OCI-LY7 (cell line): Measurements from ENCODE around the gene DISC1. TPM values are rescaled to one million over a fixed set of nuclear protein-coding genes. Genes with fewer than 3 reads are reported as not detected.

ENCODE experiments used
- BruUV-seq: library from RNA; stranded (reverse); fragments of 400-500 nt; replicated peaks from 2 replicates; lab custom pipeline; 2021; lab: Mats Ljungman, UMichigan
- CTCF ChIA-PET: fragments of 300-600 bp; sonication (Branson Sonifier 250); formaldehyde crosslinking; loops from one replicate; lab custom pipeline; 2022; ENCODE audit warnings: antibody characterized with exemption; ENCODE audit not compliant: unreplicated experiment; lab: Charles Lee
- POLR2A ChIA-PET: fragments of 300-600 bp; sonication (Branson Sonifier 250); formaldehyde crosslinking; loops from one replicate; lab custom pipeline; 2022; ENCODE audit warnings: antibody characterized with exemption; lab: Charles Lee
- DNase-seq: peaks from one replicate; pipeline ENCODE4 v3.0.0-alpha.2; 2015; ENCODE audit warnings: low spot score
- H2AFZ ChIP-seq: fragments of 200-600 bp; sonication (generic), shearing (Covaris generic); 2 replicates; pipeline ENCODE4 v1.6.1; 2014; ENCODE audit warnings: mild to moderate bottlenecking, antibody characterized with exemption, low read length, moderate library complexity
- H3K27ac ChIP-seq: fragments of 200-600 bp; sonication (generic); 2 replicates; pipeline ENCODE4 v1.5.1; 2014; ENCODE audit warnings: mixed run types, low read depth, mild to moderate bottlenecking, moderate library complexity, low read length, inconsistent platforms; ENCODE audit not compliant: poor library complexity, severe bottlenecking
- H3K36me3 ChIP-seq: fragments of 200-600 bp; sonication (generic); 2 replicates; pipeline ENCODE4 v1.6.1; 2014; ENCODE audit warnings: mild to moderate bottlenecking, antibody characterized with exemption, low read length, moderate library complexity, mixed read lengths; ENCODE audit not compliant: insufficient read depth
- H3K4me1 ChIP-seq: fragments of 200-600 bp; sonication (generic); 2 replicates; pipeline ENCODE4 v1.5.1; 2014; ENCODE audit warnings: mild to moderate bottlenecking, low read length; ENCODE audit not compliant: insufficient read depth, poor library complexity, severe bottlenecking
- H3K4me2 ChIP-seq: fragments of 200-600 bp; sonication (generic); 2 replicates; pipeline ENCODE4 v1.6.1; 2014; ENCODE audit warnings: mild to moderate bottlenecking, low read length
- H3K4me3 ChIP-seq: fragments of 200-600 bp; sonication (generic); 2 replicates; pipeline ENCODE4 v1.5.1; 2014; ENCODE audit warnings: mild to moderate bottlenecking, low read depth, low read length; ENCODE audit not compliant: poor library complexity, severe bottlenecking
- H3K79me2 ChIP-seq: fragments of 200-600 bp; sonication (generic); 2 replicates; pipeline ENCODE4 v1.6.1; 2016; ENCODE audit warnings: low read depth, mild to moderate bottlenecking, low read length, moderate library complexity, mixed read lengths; ENCODE audit not compliant: insufficient read depth
- H3K9me2 ChIP-seq: fragments of 200-600 bp; sonication (generic); 2 replicates; pipeline ENCODE4 v1.6.1; 2016; ENCODE audit warnings: mild to moderate bottlenecking, low read length, mixed read lengths; ENCODE audit not compliant: insufficient read depth
- H3K9me3 ChIP-seq: fragments of 200-600 bp; sonication (generic); 2 replicates; pipeline ENCODE4 v1.6.1; 2014; ENCODE audit warnings: mild to moderate bottlenecking, mixed run types, low read length, mixed read lengths
- H4K20me1 ChIP-seq: fragments of 200-600 bp; sonication (generic); 2 replicates; pipeline ENCODE4 v1.6.1; 2014; ENCODE audit warnings: mild to moderate bottlenecking, antibody characterized with exemption, low read length, moderate library complexity, mixed read lengths; ENCODE audit not compliant: insufficient read depth
- EZH2phosphoT487 ChIP-seq: fragments of 200-600 bp; sonication (generic); IDR thresholded peaks from 2 replicates; pipeline ENCODE4 v1.6.1; 2018; ENCODE audit warnings: low read depth, borderline replicate concordance, mild to moderate bottlenecking, mixed run types, antibody characterized with exemption, low read length, moderate library complexity, mixed read lengths
- intact Hi-C: fragments of 100-400 bp; cut with micrococcal nuclease; formaldehyde crosslinking; loops from one replicate; pipeline ENCODE4 v1.10.0; 2022; ENCODE audit not compliant: unreplicated experiment
- total RNA-seq, 2 experiments: library from RNA; depleted of rRNA in 1 of 2; stranded (reverse); fragments of >200 nt in 1 of 2; shearing (Covaris generic) in 1 of 2; gene quantifications; 2 replicates each; pipeline ENCODE4 v1.2.3, GENCODE V29; 2014 to 2022
- TF ChIP-seq, protein P1 (sequence below): fragments of 200-600 bp; sonication (generic); conservative IDR thresholded peaks from 2 replicates; pipeline ENCODE4 v1.5.1; 2014; ENCODE audit warnings: mild to moderate bottlenecking, antibody characterized with exemption, low read length, moderate library complexity, mixed read lengths

DISC1 gene
- total RNA-seq, 2 experiments from 2014 or later: 0.91 TPM; not detected in 1

DNA sequence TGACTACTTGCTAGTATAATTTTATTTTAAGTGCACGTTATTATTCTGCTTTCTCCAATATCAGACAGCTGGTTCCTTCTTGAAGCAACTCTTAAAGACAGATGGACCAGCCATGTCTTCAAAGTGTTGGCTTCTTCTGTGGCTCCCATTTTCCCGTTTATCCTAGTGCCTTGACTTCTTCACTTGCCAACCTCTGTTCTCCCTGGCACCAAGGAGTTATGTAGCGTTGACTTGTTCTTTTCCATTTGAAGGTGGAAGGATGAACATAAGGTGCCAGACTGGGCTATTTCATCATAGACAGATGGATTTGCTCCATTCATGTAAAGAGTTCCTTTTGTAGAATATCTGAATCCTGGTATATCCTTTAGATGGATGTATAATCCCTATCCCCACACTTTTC, 260.6 kb downstream of the DISC1 start:
- CTCF ChIA-PET: no interaction called here
- H3K4me1 ChIP-seq: no peaks in the 10 kb centered on the region
- no peaks in the 10 kb centered on the region for H3K9me3 ChIP-seq
- no peak for TF ChIP-seq EZH2phosphoT487
- TF ChIP-seq, protein P1, sequence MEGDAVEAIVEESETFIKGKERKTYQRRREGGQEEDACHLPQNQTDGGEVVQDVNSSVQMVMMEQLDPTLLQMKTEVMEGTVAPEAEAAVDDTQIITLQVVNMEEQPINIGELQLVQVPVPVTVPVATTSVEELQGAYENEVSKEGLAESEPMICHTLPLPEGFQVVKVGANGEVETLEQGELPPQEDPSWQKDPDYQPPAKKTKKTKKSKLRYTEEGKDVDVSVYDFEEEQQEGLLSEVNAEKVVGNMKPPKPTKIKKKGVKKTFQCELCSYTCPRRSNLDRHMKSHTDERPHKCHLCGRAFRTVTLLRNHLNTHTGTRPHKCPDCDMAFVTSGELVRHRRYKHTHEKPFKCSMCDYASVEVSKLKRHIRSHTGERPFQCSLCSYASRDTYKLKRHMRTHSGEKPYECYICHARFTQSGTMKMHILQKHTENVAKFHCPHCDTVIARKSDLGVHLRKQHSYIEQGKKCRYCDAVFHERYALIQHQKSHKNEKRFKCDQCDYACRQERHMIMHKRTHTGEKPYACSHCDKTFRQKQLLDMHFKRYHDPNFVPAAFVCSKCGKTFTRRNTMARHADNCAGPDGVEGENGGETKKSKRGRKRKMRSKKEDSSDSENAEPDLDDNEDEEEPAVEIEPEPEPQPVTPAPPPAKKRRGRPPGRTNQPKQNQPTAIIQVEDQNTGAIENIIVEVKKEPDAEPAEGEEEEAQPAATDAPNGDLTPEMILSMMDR: no peak
- POLR2A ChIA-PET: no interaction called here
- H3K9me2 ChIP-seq: no peaks in the 10 kb centered on the region
- H3K4me2 ChIP-seq: no peak overlapping the region
- no peak for DNase-seq
- BruUV-seq: no TSS peak
- H4K20me1 ChIP-seq: no peaks in the 10 kb centered on the region
- intact Hi-C loops: no loop called here
- no peak overlapping the region for H3K4me3 ChIP-seq
- H3K36me3 ChIP-seq: no peaks in the 10 kb centered on the region
- H3K27ac ChIP-seq: no peak overlapping the region
- no peaks in the 10 kb centered on the region for H3K79me2 ChIP-seq
- H2AFZ ChIP-seq: no peak overlapping the region

DNA sequence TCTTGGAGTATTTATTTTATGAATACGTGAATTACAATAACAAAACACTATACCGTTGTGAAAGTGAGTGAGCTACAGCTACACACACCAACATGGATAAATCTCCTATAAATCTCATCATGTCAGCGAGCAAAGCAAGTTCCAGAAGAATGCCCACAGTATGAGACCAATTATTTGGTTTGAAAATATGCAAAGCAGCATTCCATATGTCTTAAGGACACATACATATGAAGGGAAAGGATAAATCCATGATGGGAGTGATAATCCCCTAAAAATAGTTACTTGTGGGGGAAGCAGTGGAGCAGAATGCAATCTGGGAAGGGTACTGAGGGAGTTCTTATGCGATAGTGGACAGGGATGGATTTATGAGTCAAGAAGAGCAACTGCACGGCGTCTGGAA, 261.3 kb downstream of the DISC1 start:
- H3K9me3 ChIP-seq: no peaks in the 10 kb centered on the region
- no peaks in the 10 kb centered on the region for H4K20me1 ChIP-seq
- intact Hi-C loops: no loop called here
- H3K9me2 ChIP-seq: no peaks in the 10 kb centered on the region
- no TSS peak for BruUV-seq
- H3K4me2 ChIP-seq: no peak overlapping the region
- CTCF ChIA-PET: no interaction called here
- no peak overlapping the region for H2AFZ ChIP-seq
- POLR2A ChIA-PET: interaction anchor here (0.7 kb wide), 1 partner anchor 300 kb away, joined by 7 read pairs; no protein-coding TSS in a partner anchor
- no peak overlapping the region for H3K27ac ChIP-seq
- H3K79me2 ChIP-seq: no peaks in the 10 kb centered on the region
- TF ChIP-seq, protein P1: no peak
- TF ChIP-seq EZH2phosphoT487: no peak
- no peaks in the 10 kb centered on the region for H3K4me1 ChIP-seq
- no peak overlapping the region for H3K4me3 ChIP-seq
- H3K36me3 ChIP-seq: no peaks in the 10 kb centered on the region
- DNase-seq: no peak

DNA sequence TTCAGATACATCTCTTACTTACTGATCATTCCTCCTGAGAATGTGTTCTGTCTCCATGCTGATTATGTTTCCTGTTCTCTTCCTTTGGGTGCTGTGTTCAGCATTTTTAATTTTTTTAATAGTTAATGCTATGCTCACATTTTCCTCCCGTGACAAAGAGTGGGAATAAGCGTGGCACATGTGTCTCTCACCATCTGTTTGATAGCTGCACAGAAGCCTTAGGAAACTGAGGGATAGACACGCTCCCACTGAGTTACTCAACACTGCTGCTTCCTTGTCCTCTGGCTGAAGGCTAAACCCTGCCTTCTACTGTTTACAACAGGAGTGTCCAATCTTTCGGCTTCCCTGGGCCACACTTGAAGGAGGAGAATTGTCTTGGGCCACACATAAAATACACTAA, 264.2 kb downstream of the DISC1 start:
- TF ChIP-seq, protein P1: no peak
- no peak for TF ChIP-seq EZH2phosphoT487
- Histone ChIP-seq H3K79me2 (no peaks in the 10 kb centered on the region), H3K4me1 (no peaks in the 10 kb centered on the region), H4K20me1 (no peaks in the 10 kb centered on the region), H3K27ac (no peak overlapping the region), H3K9me3 (no peaks in the 10 kb centered on the region), H3K9me2 (no peaks in the 10 kb centered on the region), H3K4me2 (no peak overlapping the region), H3K36me3 (no peaks in the 10 kb centered on the region), H2AFZ (no peak overlapping the region), H3K4me3 (no peak overlapping the region)
- ChIA-PET POLR2A (interaction anchor here (0.6 kb wide), 1 partner anchor 25 kb away, joined by 5 read pairs; no protein-coding TSS in a partner anchor), CTCF (no interaction called here)
- intact Hi-C loops: no loop called here
- DNase-seq: no peak
- no TSS peak for BruUV-seq
